GM12873 (cell line): ENCODE measurements around the gene GDF10.

ENCODE experiments used
- CTCF ChIP-seq: IDR thresholded peaks from 2 replicates; pipeline ENCODE4 v1.5.1; 2012; ENCODE audit warnings: low read depth, mild to moderate bottlenecking, moderate library complexity, low read length, control low read depth; ENCODE audit not compliant: insufficient read depth; ENCODE audit errors: missing control alignments

Gene GDF10

DNA sequence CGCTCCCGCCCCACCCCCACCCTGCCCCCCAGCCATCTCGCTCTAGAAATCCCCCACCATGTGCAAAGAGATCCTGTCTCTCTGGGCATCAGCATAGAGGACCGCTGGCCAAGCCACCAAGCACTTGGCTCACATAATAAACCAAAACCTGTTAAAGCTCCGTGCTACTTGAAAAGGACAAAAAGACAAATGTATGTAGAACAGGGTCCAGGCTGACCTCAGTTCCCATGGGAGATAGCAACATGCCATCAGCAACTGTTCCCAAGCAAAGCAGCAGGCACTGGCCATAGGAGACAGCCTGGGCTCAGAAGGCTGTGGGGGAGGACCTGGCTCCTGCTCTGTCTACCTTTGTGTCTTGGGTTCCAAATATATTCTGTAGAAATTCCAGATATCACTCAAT is 38.4 kb upstream of the GDF10 start:
- TF ChIP-seq CTCF = no peak

- no peak for TF ChIP-seq CTCF
Measured at GRCh38 chr10:47262606-47263533, 37.1 kb upstream of the GDF10 start.

DNA sequence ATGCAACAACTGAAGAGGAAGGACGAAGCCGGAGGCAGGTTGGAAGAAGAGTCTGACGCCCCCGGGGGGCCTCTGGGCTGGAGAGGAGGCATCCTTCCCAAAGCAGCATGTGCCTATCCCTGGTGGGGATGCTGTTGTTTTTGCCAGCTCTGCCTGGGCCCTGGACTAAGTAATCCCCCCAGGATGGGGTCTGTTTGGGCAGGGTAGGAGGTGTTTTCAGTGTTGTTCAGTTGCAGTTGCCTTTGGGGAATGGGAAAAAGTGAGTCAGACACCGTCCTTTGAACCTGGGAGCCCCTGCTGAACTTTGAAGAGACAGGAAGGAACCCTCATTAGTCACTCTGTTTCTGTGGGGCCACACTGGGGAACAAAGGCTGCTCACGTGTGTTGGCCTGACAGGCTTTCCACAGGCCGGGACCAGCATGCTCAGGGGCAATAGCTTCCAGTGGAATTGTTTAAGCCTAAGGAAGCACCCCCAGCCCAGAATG is 35.2 kb upstream of the GDF10 start:
- TF ChIP-seq CTCF = no peak

DNA sequence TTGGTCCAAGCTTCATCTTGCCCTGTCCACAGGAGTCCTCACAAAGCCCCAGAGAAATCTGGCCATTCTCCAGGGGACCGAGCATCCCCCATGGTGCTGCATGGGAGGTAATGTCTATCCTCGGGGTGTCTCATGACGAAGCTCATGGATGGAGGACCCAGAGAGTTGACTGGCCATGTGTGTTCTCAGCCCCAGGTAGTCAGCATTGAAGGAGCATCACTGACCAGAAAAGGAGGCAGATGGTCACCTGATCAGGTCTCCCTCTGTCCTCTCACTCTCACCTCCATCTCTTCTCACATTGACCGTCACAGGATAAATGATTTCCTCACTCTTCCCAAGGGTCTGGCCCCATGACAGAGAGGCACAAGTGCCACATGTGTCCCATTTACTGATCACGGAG is 33.4 kb upstream of the GDF10 start:
- no peak for TF ChIP-seq CTCF

GRCh38 chr10:47268696-47269095 is 31.3 kb upstream of the GDF10 start:
- no peak for TF ChIP-seq CTCF

GRCh38 chr10:47269294-47269693 is 30.7 kb upstream of the GDF10 start:
- peak; percentile 2 for TF ChIP-seq CTCF

DNA sequence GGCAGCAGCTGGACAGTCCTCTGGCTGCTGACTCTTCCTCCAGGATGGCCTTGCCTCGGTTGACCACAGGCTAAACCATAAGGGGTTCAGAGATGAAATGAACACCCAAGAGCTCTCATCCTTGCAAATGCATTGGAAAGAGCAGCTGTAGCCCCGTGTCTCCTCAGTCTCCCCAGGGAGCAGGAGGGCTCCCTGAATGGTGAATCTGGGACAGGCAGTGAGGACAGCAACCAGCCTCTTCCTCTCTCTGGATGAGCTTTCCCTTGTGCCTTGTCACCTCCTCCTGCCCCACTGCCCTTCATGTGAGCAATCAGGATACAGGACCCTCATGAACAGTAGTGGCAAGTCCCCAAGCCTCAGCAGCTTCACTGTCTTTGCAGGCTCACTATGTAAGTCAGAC is 23.9 kb upstream of the GDF10 start:
- TF ChIP-seq CTCF = no peak
